NCI-H1930 (cell line): ENCODE results near the gene LDB1.
A peak's percentile ranks its signal among the peaks of the same experiment; 100 is the strongest.

Experiments
- DNase-seq, 2 experiments: peaks; one replicate each; lab custom pipeline; 2025; lab: John Stamatoyannopoulos, UW

The LDB1 gene

GRCh38 chr10:102135956-102136526, 15.9 kb upstream of the LDB1 start:
- no peak for DNase-seq

GRCh38 chr10:102134416-102134815, 14.2 kb upstream of the LDB1 start:
- no peak for DNase-seq

- no peak for DNase-seq
Measured at GRCh38 chr10:102133373-102134195, 13.4 kb upstream of the LDB1 start.

- peak; percentile 90 to 92 for DNase-seq
Measured at GRCh38 chr10:102132563-102133372, 12.6 kb upstream of the LDB1 start, which contains the start of gene PPRC1. PPRC1 (plus strand) TSS chr10:102133040; CDS start chr10:102133069, 29 bp downstream.

GRCh38 chr10:102132193-102132562, 12.0 kb upstream of the LDB1 start:
- DNase-seq: no peak

- DNase-seq: no peak
Measured at GRCh38 chr10:102131286-102132170, 11.4 kb upstream of the LDB1 start.

GRCh38 chr10:102123223-102123622, 3.1 kb upstream of the LDB1 start:
- no peak for DNase-seq

GRCh38 chr10:102122450-102122849, 2.3 kb upstream of the LDB1 start:
- no peak for DNase-seq

- DNase-seq: no peak
Measured at GRCh38 chr10:102121739-102122372, 1.7 kb upstream of the LDB1 start.

- no peak for DNase-seq
Measured at GRCh38 chr10:102120991-102121738, 997 bp upstream of the LDB1 start.

GRCh38 chr10:102119417-102120141, 589 bp downstream of the LDB1 start:
- no peak for DNase-seq

GRCh38 chr10:102118867-102119266, 1.3 kb downstream of the LDB1 start:
- DNase-seq: no peak

- DNase-seq: no peak
Measured at GRCh38 chr10:102117391-102118159, 2.6 kb downstream of the LDB1 start.

- DNase-seq: no peak
Measured at GRCh38 chr10:102116656-102117055, 3.5 kb downstream of the LDB1 start.

- DNase-seq: no peak
Measured at GRCh38 chr10:102115775-102116174, 4.4 kb downstream of the LDB1 start.

- DNase-seq: peak; percentile 41 to 56
Measured at GRCh38 chr10:102114861-102115618, 5.1 kb downstream of the LDB1 start.

- DNase-seq: no peak
Measured at GRCh38 chr10:102113956-102114857, 6.0 kb downstream of the LDB1 start.
